Fibroblast of lung (primary cell): ENCODE data around the gene ARL6IP1.

Experiments used
- EZH2 ChIP-seq: IDR thresholded peaks from 2 replicates; pipeline ENCODE4 v1.5.1; 2012; ENCODE audit warnings: low read length, control low read depth, mild to moderate bottlenecking; ENCODE audit errors: missing control alignments
- TF ChIP-seq, protein P1 (sequence below), 2 donors: IDR thresholded peaks in 1 of 2; conservative IDR thresholded peaks in 1 of 2; 1 replicate in 1 of 2; 2 replicates in 1 of 2; pipeline ENCODE4 v1.5.1; 2011 to 2012; ENCODE audit warnings: low read length in 2 of 2, control low read depth in 1 of 2, inconsistent platforms in 1 of 2, low read depth in 1 of 2, mild to moderate bottlenecking in 1 of 2

GRCh38 chr16:18809165-18809564 is 7.8 kb upstream of the ARL6IP1 start:
- TF ChIP-seq, protein P1, sequence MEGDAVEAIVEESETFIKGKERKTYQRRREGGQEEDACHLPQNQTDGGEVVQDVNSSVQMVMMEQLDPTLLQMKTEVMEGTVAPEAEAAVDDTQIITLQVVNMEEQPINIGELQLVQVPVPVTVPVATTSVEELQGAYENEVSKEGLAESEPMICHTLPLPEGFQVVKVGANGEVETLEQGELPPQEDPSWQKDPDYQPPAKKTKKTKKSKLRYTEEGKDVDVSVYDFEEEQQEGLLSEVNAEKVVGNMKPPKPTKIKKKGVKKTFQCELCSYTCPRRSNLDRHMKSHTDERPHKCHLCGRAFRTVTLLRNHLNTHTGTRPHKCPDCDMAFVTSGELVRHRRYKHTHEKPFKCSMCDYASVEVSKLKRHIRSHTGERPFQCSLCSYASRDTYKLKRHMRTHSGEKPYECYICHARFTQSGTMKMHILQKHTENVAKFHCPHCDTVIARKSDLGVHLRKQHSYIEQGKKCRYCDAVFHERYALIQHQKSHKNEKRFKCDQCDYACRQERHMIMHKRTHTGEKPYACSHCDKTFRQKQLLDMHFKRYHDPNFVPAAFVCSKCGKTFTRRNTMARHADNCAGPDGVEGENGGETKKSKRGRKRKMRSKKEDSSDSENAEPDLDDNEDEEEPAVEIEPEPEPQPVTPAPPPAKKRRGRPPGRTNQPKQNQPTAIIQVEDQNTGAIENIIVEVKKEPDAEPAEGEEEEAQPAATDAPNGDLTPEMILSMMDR (conservative IDR thresholded peaks at IDR 0.05 in 1 of 2, IDR thresholded peaks at IDR 0.05 in 1 of 2; ENCODE audit: low read depth in 1 of 2, low read length in 2 of 2), result no peak
- TF ChIP-seq EZH2, result no peak
